Activated T-helper 1 cell treated with anti-CD3 and anti-CD28 coated beads, Interleukin-2, amount 50 U/mL, for 16 hours (primary cell): ENCODE data around the gene ADORA1.

Source experiments
- DNase-seq, 2 donors: peaks; one replicate each; pipeline ENCODE4 v3.0.0-alpha.2; 2020; ENCODE audit warnings: low read depth in 1 of 2, low spot score in 1 of 2

ADORA1 gene

GRCh38 chr1:203121186-203122015 is 6.1 kb upstream of the ADORA1 start:
- DNase-seq, result no peak

- no peak for DNase-seq
Observed at GRCh38 chr1:203122159-203122558, 5.4 kb upstream of the ADORA1 start.

- no peak for DNase-seq
Observed at GRCh38 chr1:203124011-203124410, 3.5 kb upstream of the ADORA1 start.

GRCh38 chr1:203124546-203125317 is 2.8 kb upstream of the ADORA1 start:
- DNase-seq, result no peak

- DNase-seq, result no peak
Observed at GRCh38 chr1:203126151-203126865, 1.2 kb upstream of the ADORA1 start.

- no peak for DNase-seq
Observed at GRCh38 chr1:203126866-203127665, 460 bp upstream of the ADORA1 start.

GRCh38 chr1:203128431-203128715 is 847 bp downstream of the ADORA1 start:
- DNase-seq, result no peak

GRCh38 chr1:203128716-203129500 is 1.4 kb downstream of the ADORA1 start:
- no peak for DNase-seq

- DNase-seq, result no peak
Observed at GRCh38 chr1:203129501-203130231, 2.1 kb downstream of the ADORA1 start.

GRCh38 chr1:203130358-203130985 is 2.9 kb downstream of the ADORA1 start:
- no peak for DNase-seq

- no peak for DNase-seq
Observed at GRCh38 chr1:203131548-203132200, 4.1 kb downstream of the ADORA1 start.

GRCh38 chr1:203133970-203134725 is 6.6 kb downstream of the ADORA1 start:
- no peak for DNase-seq

- no peak for DNase-seq
Observed at GRCh38 chr1:203135636-203136305, 8.2 kb downstream of the ADORA1 start.

- no peak for DNase-seq
Observed at GRCh38 chr1:203136409-203137042, 9.0 kb downstream of the ADORA1 start.

GRCh38 chr1:203137324-203137723 is 9.8 kb downstream of the ADORA1 start:
- no peak for DNase-seq

- no peak for DNase-seq
Observed at GRCh38 chr1:203138066-203138465, 10.5 kb downstream of the ADORA1 start.

- DNase-seq, result no peak
Observed at GRCh38 chr1:203139976-203140475, 12.5 kb downstream of the ADORA1 start.
